ENCODE measurements around the gene MPV17. TPM values are rescaled to one million over a fixed set of nuclear protein-coding genes. Genes with fewer than 3 reads are reported as not detected.
A peak's percentile ranks its signal among the peaks of the same experiment; 100 is the strongest.

Gene MPV17
- total and polyA plus RNA-seq, 2 of the 13 experiments (the other 11 are each of a cell fraction or from before 2014, with no cell fraction given), result 48.9 to 129 TPM

DNA sequence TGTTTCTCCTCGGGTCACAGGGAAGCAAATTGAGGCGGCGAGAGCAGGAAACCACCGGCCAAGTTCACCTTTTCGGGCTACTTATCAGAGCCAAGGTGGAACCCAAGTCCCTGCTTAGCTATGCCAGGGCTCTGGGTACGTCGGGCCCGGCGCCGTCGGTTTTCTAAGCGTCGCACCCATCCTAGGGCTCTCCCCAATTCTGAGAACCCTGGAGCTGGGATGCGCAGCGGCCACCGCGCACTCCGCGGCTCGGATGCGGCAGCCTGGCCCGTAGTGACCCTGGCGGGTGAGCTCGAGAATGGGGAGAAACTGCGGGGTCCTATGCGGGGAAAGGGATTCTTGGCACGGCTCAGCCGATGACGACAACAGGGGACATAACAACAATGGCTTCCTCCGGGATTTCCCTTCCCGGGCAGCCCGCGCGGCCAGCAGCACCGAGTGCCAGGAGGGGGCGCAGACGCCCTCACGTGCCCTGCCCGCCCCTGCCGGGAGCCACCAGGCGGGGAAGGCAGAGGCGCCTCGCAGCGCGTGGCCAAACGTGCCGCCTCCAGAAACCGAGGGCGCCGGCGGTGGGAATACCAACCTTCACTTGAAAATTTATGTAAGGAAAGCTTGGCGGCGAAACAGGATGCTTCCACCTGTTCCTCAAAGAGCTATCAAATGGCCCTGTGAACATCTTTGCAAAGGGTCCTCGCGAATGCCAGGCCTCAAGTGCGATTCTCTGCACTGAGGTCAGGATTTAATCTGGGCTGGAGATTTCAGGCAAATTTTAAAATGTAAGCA, 58.0 kb downstream of the MPV17 start (continued):
- TF ChIP-seq, protein P1, sequence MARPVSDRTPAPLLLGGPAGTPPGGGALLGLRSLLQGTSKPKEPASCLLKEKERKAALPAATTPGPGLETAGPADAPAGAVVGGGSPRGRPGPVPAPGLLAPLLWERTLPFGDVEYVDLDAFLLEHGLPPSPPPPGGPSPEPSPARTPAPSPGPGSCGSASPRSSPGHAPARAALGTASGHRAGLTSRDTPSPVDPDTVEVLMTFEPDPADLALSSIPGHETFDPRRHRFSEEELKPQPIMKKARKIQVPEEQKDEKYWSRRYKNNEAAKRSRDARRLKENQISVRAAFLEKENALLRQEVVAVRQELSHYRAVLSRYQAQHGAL (CRISPR knock-in tag; IDR thresholded peaks at IDR 0.05; ENCODE audit: not compliant biosample characterization), result peak; percentile 68
- TF ChIP-seq, protein P2, sequence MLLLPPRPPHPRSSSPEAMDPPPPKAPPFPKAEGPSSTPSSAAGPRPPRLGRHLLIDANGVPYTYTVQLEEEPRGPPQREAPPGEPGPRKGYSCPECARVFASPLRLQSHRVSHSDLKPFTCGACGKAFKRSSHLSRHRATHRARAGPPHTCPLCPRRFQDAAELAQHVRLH (CRISPR knock-in tag; IDR thresholded peaks at IDR 0.05; ENCODE audit: borderline replicate concordance, low read depth), result peak; percentile 58; the same call in 1 of the 2 replicates
- TF ChIP-seq, protein P3, sequence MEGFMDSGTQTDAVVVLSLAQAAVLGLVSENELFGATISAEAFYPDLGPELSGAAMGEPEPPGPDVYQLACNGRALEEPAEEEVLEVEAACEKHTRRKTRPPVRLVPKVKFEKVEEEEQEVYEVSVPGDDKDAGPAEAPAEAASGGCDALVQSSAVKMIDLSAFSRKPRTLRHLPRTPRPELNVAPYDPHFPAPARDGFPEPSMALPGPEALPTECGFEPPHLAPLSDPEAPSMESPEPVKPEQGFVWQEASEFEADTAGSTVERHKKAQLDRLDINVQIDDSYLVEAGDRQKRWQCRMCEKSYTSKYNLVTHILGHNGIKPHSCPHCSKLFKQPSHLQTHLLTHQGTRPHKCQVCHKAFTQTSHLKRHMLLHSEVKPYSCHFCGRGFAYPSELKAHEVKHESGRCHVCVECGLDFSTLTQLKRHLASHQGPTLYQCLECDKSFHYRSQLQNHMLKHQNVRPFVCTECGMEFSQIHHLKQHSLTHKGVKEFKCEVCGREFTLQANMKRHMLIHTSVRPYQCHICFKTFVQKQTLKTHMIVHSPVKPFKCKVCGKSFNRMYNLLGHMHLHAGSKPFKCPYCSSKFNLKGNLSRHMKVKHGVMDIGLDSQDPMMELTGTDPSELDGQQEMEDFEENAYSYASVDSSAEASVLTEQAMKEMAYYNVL (CRISPR knock-in tag; IDR thresholded peaks at IDR 0.05; ENCODE audit: borderline replicate concordance), result peak; percentile 58; the same call in 1 of the 2 replicates
- no peak for TF ChIP-seq PCBP1 (IDR thresholded peaks at IDR 0.05; ENCODE audit: borderline replicate concordance, low read depth, low read length)
- 0 out of 4 replicates have a peak, but pooled peaks of 1 of the 2 experiments have one; percentile 22 for TF ChIP-seq EP300 (IDR thresholded peaks at IDR 0.05; ENCODE audit: low read depth in 2 of 2, low read length in 2 of 2)
- 0 out of 2 replicates have a peak, but pooled peaks have one; percentile 48 for TF ChIP-seq EP300 (CRISPR knock-in tag; IDR thresholded peaks at IDR 0.05; ENCODE audit: borderline replicate concordance)
- peak; percentile 85; the same call in 1 of the 2 replicates for TF ChIP-seq HES4 (CRISPR knock-in tag; IDR thresholded peaks at IDR 0.05; ENCODE audit: borderline replicate concordance)
- TF ChIP-seq ZSCAN20 (CRISPR knock-in tag; IDR thresholded peaks at IDR 0.05; ENCODE audit: borderline replicate concordance), result peak; percentile 37; the same call in 1 of the 2 replicates
- TF ChIP-seq SP4 (CRISPR knock-in tag; IDR thresholded peaks at IDR 0.05), result peak; percentile 51; the same call in 1 of the 2 replicates
- no peak for TF ChIP-seq ZNF124 (CRISPR knock-in tag; IDR thresholded peaks at IDR 0.05)
- TF ChIP-seq THYN1 (CRISPR knock-in tag; IDR thresholded peaks at IDR 0.05; ENCODE audit: borderline replicate concordance, low read depth), result no peak
- TF ChIP-seq, protein P4, sequence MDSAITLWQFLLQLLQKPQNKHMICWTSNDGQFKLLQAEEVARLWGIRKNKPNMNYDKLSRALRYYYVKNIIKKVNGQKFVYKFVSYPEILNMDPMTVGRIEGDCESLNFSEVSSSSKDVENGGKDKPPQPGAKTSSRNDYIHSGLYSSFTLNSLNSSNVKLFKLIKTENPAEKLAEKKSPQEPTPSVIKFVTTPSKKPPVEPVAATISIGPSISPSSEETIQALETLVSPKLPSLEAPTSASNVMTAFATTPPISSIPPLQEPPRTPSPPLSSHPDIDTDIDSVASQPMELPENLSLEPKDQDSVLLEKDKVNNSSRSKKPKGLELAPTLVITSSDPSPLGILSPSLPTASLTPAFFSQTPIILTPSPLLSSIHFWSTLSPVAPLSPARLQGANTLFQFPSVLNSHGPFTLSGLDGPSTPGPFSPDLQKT (CRISPR knock-in tag; IDR thresholded peaks at IDR 0.05; ENCODE audit: borderline replicate concordance), result peak; percentile 28; the same call in 1 of the 2 replicates
- TF ChIP-seq, protein P5, sequence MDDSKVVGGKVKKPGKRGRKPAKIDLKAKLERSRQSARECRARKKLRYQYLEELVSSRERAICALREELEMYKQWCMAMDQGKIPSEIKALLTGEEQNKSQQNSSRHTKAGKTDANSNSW (CRISPR knock-in tag; IDR thresholded peaks at IDR 0.05; ENCODE audit: borderline replicate concordance), result peak; percentile 87; the same call in 1 of the 2 replicates
- TF ChIP-seq, protein P6, sequence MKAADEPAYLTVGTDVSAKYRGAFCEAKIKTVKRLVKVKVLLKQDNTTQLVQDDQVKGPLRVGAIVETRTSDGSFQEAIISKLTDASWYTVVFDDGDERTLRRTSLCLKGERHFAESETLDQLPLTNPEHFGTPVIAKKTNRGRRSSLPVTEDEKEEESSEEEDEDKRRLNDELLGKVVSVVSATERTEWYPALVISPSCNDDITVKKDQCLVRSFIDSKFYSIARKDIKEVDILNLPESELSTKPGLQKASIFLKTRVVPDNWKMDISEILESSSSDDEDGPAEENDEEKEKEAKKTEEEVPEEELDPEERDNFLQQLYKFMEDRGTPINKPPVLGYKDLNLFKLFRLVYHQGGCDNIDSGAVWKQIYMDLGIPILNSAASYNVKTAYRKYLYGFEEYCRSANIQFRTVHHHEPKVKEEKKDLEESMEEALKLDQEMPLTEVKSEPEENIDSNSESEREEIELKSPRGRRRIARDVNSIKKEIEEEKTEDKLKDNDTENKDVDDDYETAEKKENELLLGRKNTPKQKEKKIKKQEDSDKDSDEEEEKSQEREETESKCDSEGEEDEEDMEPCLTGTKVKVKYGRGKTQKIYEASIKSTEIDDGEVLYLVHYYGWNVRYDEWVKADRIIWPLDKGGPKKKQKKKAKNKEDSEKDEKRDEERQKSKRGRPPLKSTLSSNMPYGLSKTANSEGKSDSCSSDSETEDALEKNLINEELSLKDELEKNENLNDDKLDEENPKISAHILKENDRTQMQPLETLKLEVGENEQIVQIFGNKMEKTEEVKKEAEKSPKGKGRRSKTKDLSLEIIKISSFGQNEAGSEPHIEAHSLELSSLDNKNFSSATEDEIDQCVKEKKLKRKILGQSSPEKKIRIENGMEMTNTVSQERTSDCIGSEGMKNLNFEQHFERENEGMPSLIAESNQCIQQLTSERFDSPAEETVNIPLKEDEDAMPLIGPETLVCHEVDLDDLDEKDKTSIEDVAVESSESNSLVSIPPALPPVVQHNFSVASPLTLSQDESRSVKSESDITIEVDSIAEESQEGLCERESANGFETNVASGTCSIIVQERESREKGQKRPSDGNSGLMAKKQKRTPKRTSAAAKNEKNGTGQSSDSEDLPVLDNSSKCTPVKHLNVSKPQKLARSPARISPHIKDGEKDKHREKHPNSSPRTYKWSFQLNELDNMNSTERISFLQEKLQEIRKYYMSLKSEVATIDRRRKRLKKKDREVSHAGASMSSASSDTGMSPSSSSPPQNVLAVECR (CRISPR knock-in tag; IDR thresholded peaks at IDR 0.05; ENCODE audit: borderline replicate concordance), result peak; percentile 72; the same call in 1 of the 2 replicates
- peak; percentile 28; the same call in 1 of the 2 replicates for TF ChIP-seq REXO4 (CRISPR knock-in tag; IDR thresholded peaks at IDR 0.05; ENCODE audit: borderline replicate concordance)
- TF ChIP-seq, protein P7, sequence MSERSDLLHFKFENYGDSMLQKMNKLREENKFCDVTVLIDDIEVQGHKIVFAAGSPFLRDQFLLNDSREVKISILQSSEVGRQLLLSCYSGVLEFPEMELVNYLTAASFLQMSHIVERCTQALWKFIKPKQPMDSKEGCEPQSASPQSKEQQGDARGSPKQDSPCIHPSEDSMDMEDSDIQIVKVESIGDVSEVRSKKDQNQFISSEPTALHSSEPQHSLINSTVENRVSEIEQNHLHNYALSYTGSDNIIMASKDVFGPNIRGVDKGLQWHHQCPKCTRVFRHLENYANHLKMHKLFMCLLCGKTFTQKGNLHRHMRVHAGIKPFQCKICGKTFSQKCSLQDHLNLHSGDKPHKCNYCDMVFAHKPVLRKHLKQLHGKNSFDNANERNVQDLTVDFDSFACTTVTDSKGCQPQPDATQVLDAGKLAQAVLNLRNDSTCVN (CRISPR knock-in tag; IDR thresholded peaks at IDR 0.05; ENCODE audit: borderline replicate concordance), result peak; percentile 26; the same call in 1 of the 2 replicates

All from HepG2 (cell line).